Esophagus muscularis mucosa (tissue), 4 donors: Measurements from ENCODE around the gene TJP2. TPM values are rescaled to one million over a fixed set of nuclear protein-coding genes. Genes with fewer than 3 reads are reported as not detected.

Source experiments
- DNase-seq: peaks from one replicate; pipeline ENCODE4 v3.0.0-alpha.2; 2017; ENCODE audit errors: extremely low spot score
- H3K27ac ChIP-seq, 4 donors: fragments of 200-600 bp; sonication (generic); replicated peaks in 1 of 4; 1 replicate in 3 of 4; 2 replicates in 1 of 4; pipeline ENCODE4 v1.5.1; 2016 to 2019; ENCODE audit warnings: mild to moderate bottlenecking in 1 of 4
- H3K27me3 ChIP-seq, 4 donors: fragments of 200-600 bp; sonication (generic); one replicate each; pipeline versions ENCODE4 v1.5.1 to v1.6.0; 2016 to 2019
- H3K36me3 ChIP-seq, 4 donors: fragments of 200-600 bp; sonication (generic); one replicate each; pipeline ENCODE4 v1.5.1; 2016 to 2019
- H3K4me1 ChIP-seq, 4 donors: fragments of 200-600 bp; sonication (generic); one replicate each; pipeline ENCODE4 v1.5.1; 2016 to 2019
- H3K4me3 ChIP-seq, 4 donors: fragments of 200-600 bp; sonication (generic); 1 replicate in 2 of 4; 2 replicates in 2 of 4; pipeline ENCODE4 v1.5.1; 2016 to 2019; ENCODE audit warnings: mild to moderate bottlenecking in 4 of 4, moderate library complexity in 1 of 4
- H3K9me3 ChIP-seq, 4 donors: fragments of 200-600 bp; sonication (generic); 1 replicate in 3 of 4; 2 replicates in 1 of 4; pipeline ENCODE4 v1.5.1; 2016 to 2019
- CTCF ChIP-seq, 3 experiments: fragments of 200-600 bp in 2 of 3; fragments of 450-650 bp in 1 of 3; sonication (generic) in 2 of 3; IDR thresholded peaks; one replicate each; pipeline ENCODE4 v1.5.1; 2017 to 2019; ENCODE audit warnings: antibody characterized with exemption in 3 of 3, mild to moderate bottlenecking in 2 of 3, moderate library complexity in 1 of 3
- EP300 ChIP-seq: sonication (generic); formaldehyde crosslinking; IDR thresholded peaks from one replicate; pipeline ENCODE4 v1.6.1; 2017; ENCODE audit warnings: antibody characterized with exemption
- POLR2A ChIP-seq: fragments of 450-650 bp; IDR thresholded peaks from one replicate; pipeline ENCODE4 v1.6.1; 2017; ENCODE audit warnings: antibody characterized with exemption, moderate library complexity, mild to moderate bottlenecking, low read depth
- POLR2AphosphoS5 ChIP-seq, 2 donors: sonication (generic); formaldehyde crosslinking; IDR thresholded peaks; one replicate each; pipeline ENCODE4 v1.6.1; 2017; ENCODE audit warnings: antibody characterized with exemption in 2 of 2
- WGBS: methylation state at CpG from one replicate; pipeline ENCODE4 v1.1.5; 2018; 5-methylcytosine and 5-hydroxymethylcytosine counted together
- intact Hi-C: fragments of 100-400 bp; cut with DNase I; formaldehyde crosslinking; loops from one replicate; pipeline ENCODE4 v1.15.1; 2023
- total RNA-seq, 4 donors: library from RNA; depleted of rRNA; stranded (reverse); fragments of >200 nt; gene quantifications; one replicate each; pipeline versions ENCODE4 v1.1.0 to v1.2.1, GENCODE V29; 2016

Gene TJP2
- total RNA-seq, 4 donors from 2014 or later, result 101 to 172 (median 125) TPM

DNA sequence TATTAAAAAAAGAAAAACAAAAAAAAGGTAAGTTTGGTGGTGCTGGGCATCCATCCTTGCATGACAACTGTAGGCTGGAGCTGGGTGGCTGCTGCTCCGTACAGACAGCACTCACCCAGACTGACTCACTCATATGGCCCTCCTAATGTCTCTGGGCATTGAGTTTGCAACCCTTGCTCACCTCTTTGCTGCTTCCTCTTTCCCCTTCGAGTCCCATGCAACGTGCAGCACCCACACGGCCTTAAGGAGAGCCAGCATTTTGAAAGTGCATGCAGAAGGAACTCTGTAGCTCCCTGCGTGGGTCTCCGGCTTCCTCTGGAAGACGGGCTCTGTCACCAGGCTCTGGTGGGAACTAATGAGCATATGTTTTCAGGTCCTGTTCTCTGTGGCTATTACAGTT is 90.4 kb downstream of the TJP2 start:
- H3K27ac ChIP-seq, result no peak overlapping the region
- 70% methylated on average over 7 of the region's 7 CpGs for WGBS
- no peak for DNase-seq
- intact Hi-C loops, result no loop called here
- no peaks in the 10 kb centered on the region for H3K9me3 ChIP-seq
- H3K36me3 ChIP-seq, result no peaks in the 10 kb centered on the region
- no peaks in the 10 kb centered on the region for H3K4me1 ChIP-seq
- no peaks in the 10 kb centered on the region for H3K27me3 ChIP-seq
- TF ChIP-seq POLR2AphosphoS5 (IDR thresholded peaks at IDR 0.05) (no peak), POLR2A (no peak), EP300 (no peak), CTCF (IDR thresholded peaks at IDR 0.05) (no peak)
- H3K4me3 ChIP-seq, result no peak overlapping the region

- no peak for TF ChIP-seq CTCF (IDR thresholded peaks at IDR 0.05)
- TF ChIP-seq POLR2A, result no peak
- intact Hi-C loops, result no loop called here
- H3K4me1 ChIP-seq, result no peaks in the 10 kb centered on the region
- no peaks in the 10 kb centered on the region for H3K36me3 ChIP-seq
- WGBS, result 83% methylated on average over 9 of the region's 9 CpGs
- no peak overlapping the region for H3K27ac ChIP-seq
- no peak overlapping the region for H3K4me3 ChIP-seq
- no peaks in the 10 kb centered on the region for H3K27me3 ChIP-seq
- DNase-seq, result no peak
- no peaks in the 10 kb centered on the region for H3K9me3 ChIP-seq
Measured at GRCh38 chr9:69265891-69266290, 91.8 kb downstream of the TJP2 start.

GRCh38 chr9:69272212-69272611 is 98.1 kb downstream of the TJP2 start:
- H3K4me3 ChIP-seq, result no peak overlapping the region
- no peak for TF ChIP-seq EP300
- TF ChIP-seq POLR2A, result no peak
- TF ChIP-seq POLR2AphosphoS5 (IDR thresholded peaks at IDR 0.05), result no peak
- TF ChIP-seq CTCF (IDR thresholded peaks at IDR 0.05), result no peak
- H3K27ac ChIP-seq, result peak overlapping the region in 2 of 4 donors; percentile 18 to 62
- DNase-seq, result no peak
- no peaks in the 10 kb centered on the region for H3K27me3 ChIP-seq
- intact Hi-C loops, result no loop called here
- H3K9me3 ChIP-seq, result peaks cover 0 to 6% (median 0%) of the 10 kb centered on the region in 4 donors
- H3K4me1 ChIP-seq, result peaks cover 8 to 22% (median 16%) of the 10 kb centered on the region in 4 donors
- 81% methylated on average over 1 of the region's 1 CpG for WGBS
- H3K36me3 ChIP-seq, result no peaks in the 10 kb centered on the region

DNA sequence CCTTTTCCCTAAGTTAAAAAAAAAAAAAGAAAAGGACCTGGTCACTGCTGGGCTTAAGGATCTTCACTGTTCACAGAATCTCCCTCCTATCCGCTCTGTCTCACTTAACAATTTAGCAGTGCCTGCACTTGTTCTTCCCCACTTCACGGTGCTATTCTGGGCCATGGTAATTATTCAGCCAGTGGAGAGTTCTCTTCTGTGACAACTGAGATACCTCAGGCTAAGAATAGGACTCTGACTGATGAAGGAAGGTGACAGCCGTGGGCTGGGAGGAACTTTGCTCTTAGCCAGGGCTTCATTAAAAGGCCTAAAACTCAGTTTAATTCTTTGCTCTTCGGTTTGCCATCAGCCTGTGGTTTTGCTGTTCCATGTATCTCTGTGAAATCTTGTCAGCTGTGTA is 99.1 kb downstream of the TJP2 start:
- peaks cover 8 to 22% (median 16%) of the 10 kb centered on the region in 4 donors for H3K4me1 ChIP-seq

More for the DNA sequence above, 99.1 kb downstream of the TJP2 start:
- peak overlapping the region; percentile 57 to 64 (median 60) for H3K27ac ChIP-seq
- no peaks in the 10 kb centered on the region for H3K27me3 ChIP-seq
- H3K4me3 ChIP-seq, result no peak overlapping the region
- no peak for DNase-seq
- no peak for TF ChIP-seq POLR2AphosphoS5 (IDR thresholded peaks at IDR 0.05)
- no peak for TF ChIP-seq CTCF (IDR thresholded peaks at IDR 0.05)
- TF ChIP-seq POLR2A, result no peak
- TF ChIP-seq EP300, result no peak
- H3K36me3 ChIP-seq, result no peaks in the 10 kb centered on the region
- whole genome bisulfite sequencing, result 32% methylated on average over 4 of the region's 4 CpGs
- intact Hi-C loops, result no loop called here
- H3K9me3 ChIP-seq, result peaks cover 0 to 6% (median 0%) of the 10 kb centered on the region in 4 donors
